ENCODE results near the gene NTSR1. TPM values are rescaled to one million over a fixed set of nuclear protein-coding genes. Genes with fewer than 3 reads are reported as not detected.

NTSR1 gene
- polyA plus RNA-seq, 1 donor from 2014 or later = 0.05 TPM

DNA sequence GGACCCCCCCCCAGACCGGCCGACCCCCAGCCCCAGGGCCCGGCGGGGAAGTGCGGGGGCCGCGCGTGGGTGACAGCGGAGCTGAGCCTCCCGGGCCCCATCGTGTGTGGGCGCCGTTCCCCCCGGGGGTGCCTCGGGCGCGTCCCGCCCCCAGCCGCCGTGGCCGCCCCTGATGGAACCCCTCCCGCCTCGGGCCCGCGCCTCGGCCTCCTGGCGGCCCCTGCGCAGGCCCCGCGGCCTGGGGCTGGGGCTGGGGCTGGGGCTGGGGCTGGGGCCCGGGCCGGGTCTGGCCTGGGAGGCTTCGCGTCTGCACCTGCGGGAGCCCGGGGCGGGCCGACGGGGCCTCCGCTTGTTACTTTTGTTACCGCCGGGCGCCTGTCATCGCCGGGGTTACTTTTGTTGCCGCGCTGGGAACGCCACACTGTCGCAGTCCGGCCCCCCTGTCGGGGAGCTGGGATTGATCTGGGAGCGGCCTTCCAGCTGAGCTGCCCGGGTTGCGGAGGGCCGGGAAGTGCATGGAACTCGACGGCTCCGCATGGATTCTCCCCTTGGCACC lies 96.6 kb downstream of the NTSR1 start:
- Histone ChIP-seq H3K36me3 (ENCODE audit: insufficient read depth, low read length) (no peaks in the 10 kb centered on the region), H3F3A (ENCODE audit: insufficient read depth, low read length, poor library complexity, severe bottlenecking) (no peaks in the 10 kb centered on the region), H3K27me3 (ENCODE audit: insufficient read depth, low read depth, low read length) (no peaks in the 10 kb centered on the region), H3K9ac (ENCODE audit: low read length) (peak overlapping the region; percentile 66), H3K9me3 (ENCODE audit: low read length) (no peaks in the 10 kb centered on the region), H2AFZ (ENCODE audit: low read depth, low read length) (no peak overlapping the region), H4K20me1 (ENCODE audit: insufficient read depth) (no peaks in the 10 kb centered on the region), H3K9me2 (ENCODE audit: insufficient read depth, low read length) (no peaks in the 10 kb centered on the region), H3K4me3 (ENCODE audit: low read length) (peak overlapping the region; percentile 67), H3K4me2 (ENCODE audit: low read length) (peak overlapping the region; percentile 25), H3K27ac (ENCODE audit: low read length) (no peak overlapping the region), H3K79me2 (replicated peaks; ENCODE audit: insufficient read depth, low read length) (peaks cover 3% of the 10 kb centered on the region)
- TF ChIP-seq TAF1 (IDR thresholded peaks at IDR 0.05; ENCODE audit: low read depth) (no peak), POLR2AphosphoS5 (IDR thresholded peaks at IDR 0.05) (no peak), SMC3 (conservative IDR thresholded peaks at IDR 0.05; ENCODE audit: poor library complexity) (no peak), EZH2 (IDR thresholded peaks at IDR 0.05; ENCODE audit: borderline replicate concordance, insufficient read depth, low read length, poor library complexity, severe bottlenecking) (no peak), RAD21 (conservative IDR thresholded peaks at IDR 0.05) (no peak), MXI1 (conservative IDR thresholded peaks at IDR 0.05; ENCODE audit: poor library complexity, severe bottlenecking) (no peak), EP300 (conservative IDR thresholded peaks at IDR 0.05; ENCODE audit: poor library complexity, severe bottlenecking) (no peak), REST (IDR thresholded peaks at IDR 0.05; ENCODE audit: borderline replicate concordance) (no peak), CTCF (IDR thresholded peaks at IDR 0.05; ENCODE audit: poor library complexity, severe bottlenecking) (no peak)

GRCh38 chr20:62805711-62806382 lies 97.2 kb downstream of the NTSR1 start:
- Histone ChIP-seq H3K27me3 (ENCODE audit: insufficient read depth, low read depth, low read length) (no peaks in the 10 kb centered on the region), H3K79me2 (replicated peaks; ENCODE audit: insufficient read depth, low read length) (peaks cover 3% of the 10 kb centered on the region), H2AFZ (ENCODE audit: low read depth, low read length) (no peak overlapping the region), H3K4me2 (ENCODE audit: low read length) (peak overlapping the region; percentile 25), H3F3A (ENCODE audit: insufficient read depth, low read length, poor library complexity, severe bottlenecking) (no peaks in the 10 kb centered on the region), H3K9ac (ENCODE audit: low read length) (peak overlapping the region; percentile 66), H3K27ac (ENCODE audit: low read length) (no peak overlapping the region), H3K4me3 (ENCODE audit: low read length) (peak overlapping the region; percentile 67), H3K9me3 (ENCODE audit: low read length) (no peaks in the 10 kb centered on the region), H3K36me3 (ENCODE audit: insufficient read depth, low read length) (no peaks in the 10 kb centered on the region), H4K20me1 (ENCODE audit: insufficient read depth) (no peaks in the 10 kb centered on the region), H3K9me2 (ENCODE audit: insufficient read depth, low read length) (no peaks in the 10 kb centered on the region)
- TF ChIP-seq RAD21 (conservative IDR thresholded peaks at IDR 0.05) (no peak), MXI1 (conservative IDR thresholded peaks at IDR 0.05; ENCODE audit: poor library complexity, severe bottlenecking) (no peak), EZH2 (IDR thresholded peaks at IDR 0.05; ENCODE audit: borderline replicate concordance, insufficient read depth, low read length, poor library complexity, severe bottlenecking) (no peak)

All from neural cell (in vitro differentiated cells).